ENCODE results near the gene JMJD1C. TPM values are rescaled to one million over a fixed set of nuclear protein-coding genes. Genes with fewer than 3 reads are reported as not detected.

Gene JMJD1C
- total RNA-seq, 1 experiment from 2014 or later: 57.9 TPM

GRCh38 chr10:63481815-63482421 is 16.1 kb upstream of the JMJD1C start:
- DNase-seq (ENCODE audit: low read depth): no peak

- DNase-seq (ENCODE audit: low read depth): no peak
These were observed 14.5 kb upstream of the JMJD1C start for GRCh38 chr10:63480237-63480636.

- no peak for DNase-seq (ENCODE audit: low read depth)
These were observed 12.8 kb upstream of the JMJD1C start for GRCh38 chr10:63478564-63478963.

GRCh38 chr10:63477927-63478326 is 12.2 kb upstream of the JMJD1C start:
- no peak for DNase-seq (ENCODE audit: low read depth)

GRCh38 chr10:63474488-63474887 is 8.7 kb upstream of the JMJD1C start:
- DNase-seq (ENCODE audit: low read depth): no peak

GRCh38 chr10:63470928-63471327 is 5.2 kb upstream of the JMJD1C start:
- no peak for DNase-seq (ENCODE audit: low read depth)

- no peak for DNase-seq (ENCODE audit: low read depth)
These were observed 3.2 kb upstream of the JMJD1C start for GRCh38 chr10:63468947-63469346.

- DNase-seq (ENCODE audit: low read depth): no peak
These were observed 2.1 kb upstream of the JMJD1C start for GRCh38 chr10:63467841-63468240.

GRCh38 chr10:63466144-63466935 is 563 bp upstream of the JMJD1C start:
- peak; percentile 60 for DNase-seq (ENCODE audit: low read depth)

GRCh38 chr10:63464402-63465292 is 1.1 kb downstream of the JMJD1C start:
- DNase-seq (ENCODE audit: low read depth): no peak

- no peak for DNase-seq (ENCODE audit: low read depth)
These were observed 3.3 kb downstream of the JMJD1C start for GRCh38 chr10:63462442-63462841.

GRCh38 chr10:63458177-63458576 is 7.6 kb downstream of the JMJD1C start:
- no peak for DNase-seq (ENCODE audit: low read depth)

GRCh38 chr10:63457594-63457993 is 8.2 kb downstream of the JMJD1C start:
- DNase-seq (ENCODE audit: low read depth): no peak

GRCh38 chr10:63456437-63457210 is 9.2 kb downstream of the JMJD1C start:
- no peak for DNase-seq (ENCODE audit: low read depth)

- no peak for DNase-seq (ENCODE audit: low read depth)
These were observed 10.3 kb downstream of the JMJD1C start for GRCh38 chr10:63455507-63455906.

GRCh38 chr10:63454631-63455030 is 11.1 kb downstream of the JMJD1C start:
- no peak for DNase-seq (ENCODE audit: low read depth)

GRCh38 chr10:63452524-63452923 is 13.3 kb downstream of the JMJD1C start:
- no peak for DNase-seq (ENCODE audit: low read depth)

- no peak for DNase-seq (ENCODE audit: low read depth)
These were observed 18.9 kb downstream of the JMJD1C start for GRCh38 chr10:63446716-63447440.

- DNase-seq (ENCODE audit: low read depth): no peak
These were observed 24.4 kb downstream of the JMJD1C start for GRCh38 chr10:63441404-63441803.

GRCh38 chr10:63439607-63440006 is 26.2 kb downstream of the JMJD1C start:
- no peak for DNase-seq (ENCODE audit: low read depth)

Data from Daoy (cell line).